Adrenal gland (tissue), 5 donors: ENCODE results near the gene RAB10.

Experiments used
- CTCF ChIP-seq, 6 experiments: fragments of 450-650 bp in 4 of 6; fragments of 200-600 bp in 2 of 6; sonication (generic) in 1 of 6; IDR thresholded peaks; 1 replicate in 5 of 6; 2 replicates in 1 of 6; pipeline versions ENCODE4 v1.5.1 to v1.8.0; 2016 to 2021; ENCODE audit warnings: antibody characterized with exemption in 6 of 6, mild to moderate bottlenecking in 2 of 6, moderate library complexity in 1 of 6
- POLR2A ChIP-seq, 2 donors: fragments of 450-650 bp; IDR thresholded peaks; one replicate each; pipeline ENCODE4 v1.6.1; 2017; ENCODE audit warnings: antibody characterized with exemption in 2 of 2, mild to moderate bottlenecking in 2 of 2, moderate library complexity in 1 of 2
- donor health status: DM: no; HTN: no; CAD: no.

- TF ChIP-seq CTCF (IDR thresholded peaks at IDR 0.05): no peak
- peak in 1 of 2 donors; percentile 28 for TF ChIP-seq POLR2A (IDR thresholded peaks at IDR 0.05)
These were observed 21.7 kb upstream of the RAB10 start for GRCh38 chr2:26011990-26012856.
